ENCODE measurements around the gene GRWD1. TPM values are rescaled to one million over a fixed set of nuclear protein-coding genes. Genes with fewer than 3 reads are reported as not detected.

The GRWD1 gene
- 89.1 and 90.6 TPM in 2 replicates for total RNA-seq

- Mint-ChIP-seq H3K4me1 (peaks cover 23% of the 10 kb centered on the region), H3K36me3 (ENCODE audit: low read depth) (peaks cover 40% of the 10 kb centered on the region), H3K27ac (peak within 1 kb of the TSS; percentile 97), H3K9me3 (no peaks in the 10 kb centered on the region), H3K27me3 (peaks cover 25% of the 10 kb centered on the region), H3K4me3 (peak within 1 kb of the TSS; percentile 96)
- peak; percentile 98 for DNase-seq
- intact Hi-C loops (cut with micrococcal nuclease), result loop anchor here (1.0 to 2.0 kb wide), 5 partner anchors 23 to 125 kb away; partner anchors contain the start of genes CYTH2, KDELR1 and TMEM143
These were observed at the start of gene GRWD1 for GRCh38 chr19:48445606-48446481. Gene GRWD1, plus strand, starts transcription at chr19:48445983. Its CDS starts 23 bp downstream, at chr19:48446006.

GRCh38 chr19:48396016-48396823 lies 49.6 kb upstream of the GRWD1 start:
- H3K27me3 Mint-ChIP-seq, result peaks cover 47% of the 10 kb centered on the region
- peaks cover 3% of the 10 kb centered on the region for H3K9me3 Mint-ChIP-seq
- H3K4me3 Mint-ChIP-seq, result peak overlapping the region; percentile 14
- no peak overlapping the region for H3K27ac Mint-ChIP-seq
- peaks cover 37% of the 10 kb centered on the region for H3K4me1 Mint-ChIP-seq
- no peak for DNase-seq
- H3K36me3 Mint-ChIP-seq (ENCODE audit: low read depth), result peaks cover 6% of the 10 kb centered on the region
- intact Hi-C loops (cut with micrococcal nuclease), result no loop called here

GRCh38 chr19:48396824-48397176 lies 49.0 kb upstream of the GRWD1 start:
- intact Hi-C loops (cut with micrococcal nuclease), result no loop called here
- no peak for DNase-seq
- Mint-ChIP-seq H3K4me3 (no peak overlapping the region), H3K27ac (no peak overlapping the region), H3K27me3 (peaks cover 44% of the 10 kb centered on the region), H3K4me1 (peaks cover 34% of the 10 kb centered on the region), H3K9me3 (peaks cover 3% of the 10 kb centered on the region), H3K36me3 (ENCODE audit: low read depth) (peaks cover 6% of the 10 kb centered on the region)

DNA sequence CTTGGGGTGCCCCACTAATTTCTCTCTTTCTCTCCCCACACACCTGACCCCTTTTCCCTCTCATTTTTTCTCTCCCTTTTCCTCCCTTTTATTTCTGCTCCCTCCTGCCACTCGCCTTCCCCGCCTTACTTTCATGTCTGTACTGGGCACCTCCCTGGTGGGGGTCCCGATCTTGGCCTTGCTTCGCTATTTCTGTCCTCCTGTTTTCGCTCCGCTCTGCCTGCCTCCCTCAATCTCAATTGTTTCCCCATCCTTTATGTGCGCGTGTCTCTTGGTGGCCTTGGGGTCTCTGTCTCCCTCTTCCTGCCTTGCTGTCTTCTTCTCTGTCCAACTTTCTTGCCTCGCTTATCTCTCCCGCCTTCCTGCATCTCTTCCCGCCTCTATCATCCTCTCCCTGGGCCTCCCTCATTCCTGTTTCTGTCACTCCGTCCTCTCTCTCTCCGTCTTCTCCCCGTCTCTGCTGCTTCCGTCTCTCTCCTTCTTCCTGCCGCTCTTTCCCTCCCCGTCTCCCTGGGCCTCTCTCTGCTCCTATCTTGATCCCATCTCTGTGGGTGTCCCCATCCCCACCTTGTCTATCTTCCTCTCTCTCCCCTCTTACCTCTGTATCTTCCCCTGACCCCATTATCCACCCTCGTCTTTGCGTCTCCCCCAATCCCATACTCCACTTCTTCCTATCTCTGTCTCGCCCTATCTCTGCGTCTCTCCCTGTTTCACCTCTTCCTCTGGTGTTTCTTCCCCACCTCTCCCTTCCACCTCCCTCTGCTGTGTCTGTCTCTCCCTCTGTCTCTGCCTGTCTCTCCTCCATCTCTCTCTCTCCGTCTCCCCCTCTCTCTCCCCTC lies 48.3 kb upstream of the GRWD1 start:
- peaks cover 3% of the 10 kb centered on the region for H3K9me3 Mint-ChIP-seq
- DNase-seq, result no peak
- H3K36me3 Mint-ChIP-seq (ENCODE audit: low read depth), result peaks cover 6% of the 10 kb centered on the region
- peaks cover 42% of the 10 kb centered on the region for H3K27me3 Mint-ChIP-seq
- peak overlapping the region; percentile 94 for H3K4me3 Mint-ChIP-seq
- H3K4me1 Mint-ChIP-seq, result peaks cover 34% of the 10 kb centered on the region
- peak overlapping the region; percentile 82 for H3K27ac Mint-ChIP-seq
- intact Hi-C loops (cut with micrococcal nuclease), result loop anchor here (2.0 kb wide), 1 partner anchor 77 kb away; a partner anchor contains a TSS

DNA sequence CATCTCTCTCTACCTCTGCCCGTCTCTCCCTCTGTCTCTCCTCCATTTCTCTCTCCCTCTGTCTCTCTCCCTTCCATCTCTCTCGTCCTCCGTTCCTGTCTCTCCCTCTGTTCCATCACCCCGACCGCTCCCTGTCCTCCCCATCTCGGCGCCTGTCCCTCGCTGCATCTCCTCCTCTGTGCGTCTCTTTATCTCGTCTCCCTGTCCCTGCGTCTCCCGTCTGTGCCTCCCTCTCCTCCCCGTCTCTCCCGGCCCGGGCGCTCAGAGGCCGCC lies 47.7 kb upstream of the GRWD1 start:
- H3K27me3 Mint-ChIP-seq, result peaks cover 36% of the 10 kb centered on the region
- H3K27ac Mint-ChIP-seq, result peak overlapping the region; percentile 82
- H3K9me3 Mint-ChIP-seq, result peaks cover 3% of the 10 kb centered on the region
- DNase-seq, result no peak
- peaks cover 6% of the 10 kb centered on the region for H3K36me3 Mint-ChIP-seq (ENCODE audit: low read depth)
- intact Hi-C loops (cut with micrococcal nuclease), result loop anchor here (2.0 kb wide), 1 partner anchor 77 kb away; a partner anchor contains a TSS
- H3K4me3 Mint-ChIP-seq, result peak overlapping the region; percentile 94
- peaks cover 34% of the 10 kb centered on the region for H3K4me1 Mint-ChIP-seq

DNA sequence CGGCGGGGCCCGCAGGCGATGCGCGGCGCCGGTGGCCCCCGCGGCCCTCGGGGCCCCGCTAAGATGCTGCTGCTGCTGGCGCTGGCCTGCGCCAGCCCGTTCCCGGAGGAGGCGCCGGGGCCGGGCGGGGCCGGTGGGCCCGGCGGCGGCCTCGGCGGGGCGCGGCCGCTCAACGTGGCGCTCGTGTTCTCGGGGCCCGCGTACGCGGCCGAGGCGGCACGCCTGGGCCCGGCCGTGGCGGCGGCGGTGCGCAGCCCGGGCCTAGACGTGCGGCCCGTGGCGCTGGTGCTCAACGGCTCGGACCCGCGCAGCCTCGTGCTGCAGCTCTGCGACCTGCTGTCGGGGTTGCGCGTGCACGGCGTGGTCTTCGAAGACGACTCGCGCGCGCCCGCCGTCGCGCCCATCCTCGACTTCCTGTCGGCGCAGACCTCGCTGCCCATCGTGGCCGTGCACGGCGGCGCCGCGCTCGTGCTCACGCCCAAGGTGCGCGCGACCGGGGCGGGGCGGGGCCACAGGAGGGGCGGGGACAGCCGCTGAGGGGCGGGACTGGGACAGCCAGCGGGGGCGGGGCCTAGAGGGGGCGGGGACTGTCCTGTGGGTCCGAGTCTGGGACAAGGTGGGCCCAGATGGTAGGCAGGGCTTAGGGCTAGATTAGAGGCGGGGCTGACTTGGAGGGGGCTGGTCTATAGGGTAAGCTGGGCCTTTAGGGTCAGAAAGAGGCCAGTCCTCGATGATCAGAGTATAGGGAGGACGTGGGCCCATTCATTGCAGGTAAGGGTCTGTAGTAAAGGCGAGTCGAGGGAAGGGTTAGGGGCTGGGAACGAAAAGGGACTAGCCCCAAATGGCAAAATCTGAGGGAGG lies 47.2 kb upstream of the GRWD1 start:
- H3K9me3 Mint-ChIP-seq, result peaks cover 3% of the 10 kb centered on the region
- H3K36me3 Mint-ChIP-seq (ENCODE audit: low read depth), result peaks cover 6% of the 10 kb centered on the region
- peak; percentile 96 for DNase-seq
- H3K4me3 Mint-ChIP-seq, result peak overlapping the region; percentile 94
- intact Hi-C loops (cut with micrococcal nuclease), result loop anchor here (1.0 to 2.0 kb wide), 3 partner anchors 7 to 78 kb away; partner anchors contain the start of gene KDELR1
- H3K27me3 Mint-ChIP-seq, result peaks cover 35% of the 10 kb centered on the region
- peak overlapping the region; percentile 64 for H3K27ac Mint-ChIP-seq
- peaks cover 36% of the 10 kb centered on the region for H3K4me1 Mint-ChIP-seq

- DNase-seq, result peak; percentile 78
- Mint-ChIP-seq H3K36me3 (ENCODE audit: low read depth) (peaks cover 6% of the 10 kb centered on the region), H3K27ac (no peak overlapping the region), H3K4me3 (no peak overlapping the region), H3K9me3 (peaks cover 3% of the 10 kb centered on the region), H3K4me1 (peaks cover 32% of the 10 kb centered on the region), H3K27me3 (peaks cover 24% of the 10 kb centered on the region)
- intact Hi-C loops (cut with micrococcal nuclease), result no loop called here
These were observed 45.6 kb upstream of the GRWD1 start for GRCh38 chr19:48400018-48400742.

- intact Hi-C loops (cut with micrococcal nuclease), result no loop called here
- Mint-ChIP-seq H3K27ac (no peak overlapping the region), H3K4me1 (peaks cover 29% of the 10 kb centered on the region)
These were observed 44.5 kb upstream of the GRWD1 start for GRCh38 chr19:48401287-48401686.

GRCh38 chr19:48403606-48404005 lies 42.2 kb upstream of the GRWD1 start:
- peak; percentile 85 for DNase-seq
- Mint-ChIP-seq H3K36me3 (ENCODE audit: low read depth) (no peaks in the 10 kb centered on the region), H3K4me3 (no peak overlapping the region), H3K9me3 (peaks cover 3% of the 10 kb centered on the region), H3K27ac (no peak overlapping the region), H3K27me3 (peaks cover 11% of the 10 kb centered on the region), H3K4me1 (peaks cover 19% of the 10 kb centered on the region)
- intact Hi-C loops (cut with micrococcal nuclease), result no loop called here

More at GRCh38 chr19:48401287-48401686, 44.5 kb upstream of the GRWD1 start:
- H3K9me3 Mint-ChIP-seq, result peaks cover 3% of the 10 kb centered on the region
- peaks cover 16% of the 10 kb centered on the region for H3K27me3 Mint-ChIP-seq
- peaks cover 6% of the 10 kb centered on the region for H3K36me3 Mint-ChIP-seq (ENCODE audit: low read depth)
- DNase-seq, result no peak
- H3K4me3 Mint-ChIP-seq, result no peak overlapping the region

DNA sequence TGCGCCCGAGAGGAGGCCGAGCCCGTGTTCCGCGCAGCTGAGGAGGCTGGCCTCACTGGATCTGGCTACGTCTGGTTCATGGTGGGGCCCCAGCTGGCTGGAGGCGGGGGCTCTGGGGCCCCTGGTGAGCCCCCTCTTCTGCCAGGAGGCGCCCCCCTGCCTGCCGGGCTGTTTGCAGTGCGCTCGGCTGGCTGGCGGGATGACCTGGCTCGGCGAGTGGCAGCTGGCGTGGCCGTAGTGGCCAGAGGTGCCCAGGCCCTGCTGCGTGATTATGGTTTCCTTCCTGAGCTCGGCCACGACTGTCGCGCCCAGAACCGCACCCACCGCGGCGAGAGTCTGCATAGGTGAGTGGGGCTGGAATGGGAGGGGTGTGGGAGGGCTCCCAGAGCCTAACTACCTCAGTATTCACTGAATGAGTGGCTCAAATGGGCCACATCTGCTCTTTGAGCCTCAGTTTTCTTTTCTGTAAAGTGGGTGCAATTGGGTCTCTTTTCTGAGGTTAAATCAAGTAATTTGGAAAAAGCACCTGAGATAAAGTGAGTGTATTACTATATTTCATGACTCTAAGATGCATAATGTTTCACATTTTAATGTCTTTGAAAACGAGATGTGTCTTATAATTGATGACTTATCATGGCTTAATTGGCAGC lies 40.6 kb upstream of the GRWD1 start:
- no peak overlapping the region for H3K27ac Mint-ChIP-seq
- H3K9me3 Mint-ChIP-seq, result no peaks in the 10 kb centered on the region
- intact Hi-C loops (cut with micrococcal nuclease), result no loop called here
- H3K4me3 Mint-ChIP-seq, result no peak overlapping the region
- no peak for DNase-seq
- H3K36me3 Mint-ChIP-seq (ENCODE audit: low read depth), result no peaks in the 10 kb centered on the region
- peaks cover 13% of the 10 kb centered on the region for H3K27me3 Mint-ChIP-seq
- peaks cover 6% of the 10 kb centered on the region for H3K4me1 Mint-ChIP-seq

DNA sequence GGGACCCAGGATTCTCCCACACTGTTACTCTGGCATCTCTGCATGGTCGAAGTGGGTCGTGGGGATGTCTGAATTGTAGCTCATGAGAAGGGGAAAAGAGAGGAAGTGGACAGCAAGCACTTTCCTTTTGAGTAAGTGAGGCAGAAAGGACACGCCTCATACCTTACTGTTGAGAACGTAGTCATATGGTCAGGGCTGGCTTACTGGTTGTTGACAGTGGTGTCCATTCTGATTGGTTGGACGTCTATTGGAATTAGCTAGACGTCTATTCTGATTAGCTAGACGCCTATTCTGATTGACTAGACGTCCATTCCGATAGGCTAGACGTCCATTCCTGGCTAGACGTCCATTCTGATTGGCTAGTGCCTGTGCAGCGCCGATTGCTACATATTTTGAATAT lies 39.9 kb upstream of the GRWD1 start:
- intact Hi-C loops (cut with micrococcal nuclease), result no loop called here
- peaks cover 4% of the 10 kb centered on the region for H3K4me1 Mint-ChIP-seq
- peaks cover 13% of the 10 kb centered on the region for H3K27me3 Mint-ChIP-seq
- no peak overlapping the region for H3K4me3 Mint-ChIP-seq
- no peak overlapping the region for H3K27ac Mint-ChIP-seq
- DNase-seq, result no peak
- no peaks in the 10 kb centered on the region for H3K9me3 Mint-ChIP-seq
- H3K36me3 Mint-ChIP-seq (ENCODE audit: low read depth), result no peaks in the 10 kb centered on the region

All from activated CD4-positive, alpha-beta T cell treated with anti-CD3 and anti-CD28 coated beads, Interleukin-2, amount 10 ng/mL, durations not matched to agents 24 days and 14 days (primary cell).